Stomach (tissue), 4 donors: ENCODE measurements around the gene ZNF10.

Experiments
- EP300 ChIP-seq: sonication (generic); formaldehyde crosslinking; IDR thresholded peaks from one replicate; pipeline ENCODE4 v1.6.1; 2017; ENCODE audit warnings: antibody characterized with exemption
- POLR2A ChIP-seq, 4 donors: fragments of 450-650 bp; IDR thresholded peaks; one replicate each; pipeline ENCODE4 v1.6.1; 2016; ENCODE audit warnings: antibody characterized with exemption in 4 of 4, control low read depth in 2 of 4, mild to moderate bottlenecking in 1 of 4, moderate library complexity in 1 of 4
- POLR2AphosphoS5 ChIP-seq, 3 donors: sonication (generic); formaldehyde crosslinking; IDR thresholded peaks; one replicate each; pipeline ENCODE4 v1.6.1; 2016; ENCODE audit warnings: antibody characterized with exemption in 3 of 3
- TF ChIP-seq, protein P1 (sequence below), 7 experiments: fragments of 450-650 bp in 4 of 7; fragments of 200-600 bp in 3 of 7; sonication (generic) in 3 of 7; IDR thresholded peaks; one replicate each; pipeline ENCODE4 v1.5.1; 2016 to 2019; ENCODE audit warnings: antibody characterized with exemption in 7 of 7, control low read depth in 2 of 7, mild to moderate bottlenecking in 1 of 7

DNA sequence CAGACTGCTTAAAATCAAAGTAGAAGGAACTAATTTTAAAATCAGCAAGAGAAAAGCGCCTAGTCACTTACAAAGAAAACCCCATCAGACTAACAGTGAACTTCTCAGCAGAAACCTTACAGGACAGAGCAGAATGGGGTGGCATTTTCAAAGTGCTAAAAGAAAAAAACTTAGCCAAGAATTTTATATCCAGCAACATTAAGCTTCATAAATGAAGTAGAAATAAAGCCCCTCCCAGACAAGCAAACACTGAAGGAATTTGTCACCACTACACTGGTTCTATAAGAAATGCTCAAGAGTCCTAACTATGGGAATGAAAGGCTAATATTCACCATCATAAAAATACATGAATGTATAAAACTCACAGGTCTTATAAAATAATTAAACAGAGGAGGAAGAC lies 44.5 kb downstream of the ZNF10 start:
- no peak for TF ChIP-seq POLR2AphosphoS5 (IDR thresholded peaks at IDR 0.05)
- TF ChIP-seq, protein P1, sequence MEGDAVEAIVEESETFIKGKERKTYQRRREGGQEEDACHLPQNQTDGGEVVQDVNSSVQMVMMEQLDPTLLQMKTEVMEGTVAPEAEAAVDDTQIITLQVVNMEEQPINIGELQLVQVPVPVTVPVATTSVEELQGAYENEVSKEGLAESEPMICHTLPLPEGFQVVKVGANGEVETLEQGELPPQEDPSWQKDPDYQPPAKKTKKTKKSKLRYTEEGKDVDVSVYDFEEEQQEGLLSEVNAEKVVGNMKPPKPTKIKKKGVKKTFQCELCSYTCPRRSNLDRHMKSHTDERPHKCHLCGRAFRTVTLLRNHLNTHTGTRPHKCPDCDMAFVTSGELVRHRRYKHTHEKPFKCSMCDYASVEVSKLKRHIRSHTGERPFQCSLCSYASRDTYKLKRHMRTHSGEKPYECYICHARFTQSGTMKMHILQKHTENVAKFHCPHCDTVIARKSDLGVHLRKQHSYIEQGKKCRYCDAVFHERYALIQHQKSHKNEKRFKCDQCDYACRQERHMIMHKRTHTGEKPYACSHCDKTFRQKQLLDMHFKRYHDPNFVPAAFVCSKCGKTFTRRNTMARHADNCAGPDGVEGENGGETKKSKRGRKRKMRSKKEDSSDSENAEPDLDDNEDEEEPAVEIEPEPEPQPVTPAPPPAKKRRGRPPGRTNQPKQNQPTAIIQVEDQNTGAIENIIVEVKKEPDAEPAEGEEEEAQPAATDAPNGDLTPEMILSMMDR (IDR thresholded peaks at IDR 0.05): no peak
- TF ChIP-seq EP300: no peak
- TF ChIP-seq POLR2A (IDR thresholded peaks at IDR 0.05): no peak
